HUES48 (cell line): ENCODE results near the gene CCNO.

Source experiments
- H3K27ac ChIP-seq: one replicate; pipeline ENCODE4 v1.7.0; 2013; ENCODE audit warnings: low read depth, low read length, inconsistent platforms
- H3K27me3 ChIP-seq: 2 replicates; pipeline ENCODE4 v1.6.1; 2013; ENCODE audit warnings: mild to moderate bottlenecking, low read length; ENCODE audit not compliant: control insufficient read depth, insufficient read depth
- H3K36me3 ChIP-seq: 2 replicates; pipeline ENCODE4 v1.6.1; 2013; ENCODE audit warnings: low read length; ENCODE audit not compliant: control insufficient read depth, insufficient read depth
- H3K4me1 ChIP-seq: 2 replicates; pipeline ENCODE4 v1.6.1; 2013; ENCODE audit warnings: mild to moderate bottlenecking, low read length; ENCODE audit not compliant: control insufficient read depth, insufficient read depth
- H3K4me3 ChIP-seq: 2 replicates; pipeline ENCODE4 v1.5.1; 2013; ENCODE audit warnings: mild to moderate bottlenecking, low read depth, low read length
- H3K9ac ChIP-seq: 2 replicates; pipeline ENCODE4 v1.6.1; 2013; ENCODE audit warnings: mild to moderate bottlenecking, low read depth, low read length, moderate library complexity
- H3K9me3 ChIP-seq: 2 replicates; pipeline ENCODE4 v1.6.1; 2013; ENCODE audit warnings: low read length; ENCODE audit not compliant: control insufficient read depth, insufficient read depth

The CCNO gene

DNA sequence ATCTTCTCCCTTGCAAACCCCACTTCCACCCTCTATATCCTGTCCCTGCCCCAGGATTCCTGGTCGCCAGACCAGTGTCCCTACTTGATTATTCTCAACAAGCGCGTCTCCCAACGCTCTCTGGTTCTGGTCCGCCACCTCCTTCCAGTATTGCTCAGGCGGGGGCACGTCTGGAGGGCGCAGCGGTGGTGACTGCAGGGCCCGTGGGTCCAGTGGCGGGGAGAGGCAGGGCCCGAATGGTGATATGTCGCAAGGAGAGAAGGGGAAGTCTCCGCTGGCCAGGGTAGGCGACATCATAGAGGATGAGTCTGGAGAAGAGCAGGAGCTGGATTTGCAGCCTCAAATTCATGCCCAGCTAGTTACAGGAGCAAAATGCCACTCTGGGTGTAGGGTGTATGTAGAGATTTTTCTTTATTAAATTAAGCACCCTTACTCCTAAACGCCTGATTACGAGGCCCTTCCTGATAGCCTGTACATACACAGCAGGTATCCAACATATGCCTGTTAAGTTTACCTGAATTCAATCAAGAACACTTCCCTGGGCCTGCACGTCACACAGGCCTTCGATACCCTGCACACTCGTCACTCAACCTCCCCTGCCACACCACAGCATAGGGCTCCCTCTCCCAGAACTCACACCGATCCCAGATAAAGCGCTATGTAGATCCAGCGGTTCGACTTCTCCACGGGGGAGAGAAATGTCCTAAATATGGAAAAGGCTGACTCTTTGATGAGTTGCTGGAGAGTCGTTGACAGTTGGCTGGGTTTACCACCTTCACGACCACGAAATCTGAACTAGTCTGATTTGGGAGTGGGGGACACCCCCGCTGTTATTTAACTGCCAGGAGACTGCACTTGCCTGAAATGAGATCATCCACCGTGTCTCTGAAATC lies 11.1 kb downstream of the CCNO start:
- Histone ChIP-seq H3K9ac (no peak overlapping the region), H3K27ac (no peak overlapping the region), H3K4me1 (peaks cover 29% of the 10 kb centered on the region), H3K9me3 (no peaks in the 10 kb centered on the region), H3K27me3 (peaks cover 94% of the 10 kb centered on the region), H3K4me3 (no peak overlapping the region), H3K36me3 (no peaks in the 10 kb centered on the region)

DNA sequence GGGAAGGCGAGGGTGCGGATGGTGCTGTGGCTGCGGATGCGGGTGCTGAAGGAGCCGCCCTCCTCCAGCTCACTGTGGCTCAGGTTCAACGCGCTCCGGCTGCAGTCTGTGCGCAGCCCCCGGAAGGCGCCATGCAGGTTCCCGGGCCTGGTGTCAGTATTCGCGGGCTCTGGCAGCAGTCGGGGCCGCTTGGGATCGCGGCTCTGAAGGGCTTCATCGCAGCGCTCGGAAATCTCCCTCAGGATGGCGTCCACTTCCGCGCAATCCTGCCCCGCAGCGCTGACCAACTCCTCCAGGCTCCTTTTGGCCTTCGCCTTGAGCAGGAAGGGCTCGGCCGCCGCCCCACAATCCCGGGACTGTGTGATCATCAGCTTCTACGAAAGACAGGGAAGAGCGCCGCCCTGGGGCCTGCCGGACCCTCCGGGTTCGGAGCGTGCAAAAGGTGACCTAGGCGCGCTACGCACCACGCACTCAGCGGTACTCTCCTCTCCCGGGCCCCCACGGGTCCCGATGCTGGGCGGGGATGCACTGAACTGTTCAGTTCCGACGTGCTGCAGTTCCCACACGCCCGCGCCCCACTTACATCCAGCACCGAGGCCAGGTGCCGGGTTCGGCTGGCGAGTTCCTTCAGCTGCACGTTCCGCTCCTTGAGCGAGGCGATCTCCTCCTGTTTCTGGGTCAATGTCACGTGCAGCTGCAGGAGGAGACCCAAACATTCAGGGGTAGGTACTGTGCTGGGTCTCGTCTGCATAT lies 12.8 kb downstream of the CCNO start:
- no peaks in the 10 kb centered on the region for H3K36me3 ChIP-seq
- peaks cover 79% of the 10 kb centered on the region for H3K27me3 ChIP-seq
- no peak overlapping the region for H3K27ac ChIP-seq
- peak overlapping the region; percentile 72 for H3K4me3 ChIP-seq
- no peak overlapping the region for H3K9ac ChIP-seq
- H3K9me3 ChIP-seq, result no peaks in the 10 kb centered on the region
- H3K4me1 ChIP-seq, result peaks cover 29% of the 10 kb centered on the region

DNA sequence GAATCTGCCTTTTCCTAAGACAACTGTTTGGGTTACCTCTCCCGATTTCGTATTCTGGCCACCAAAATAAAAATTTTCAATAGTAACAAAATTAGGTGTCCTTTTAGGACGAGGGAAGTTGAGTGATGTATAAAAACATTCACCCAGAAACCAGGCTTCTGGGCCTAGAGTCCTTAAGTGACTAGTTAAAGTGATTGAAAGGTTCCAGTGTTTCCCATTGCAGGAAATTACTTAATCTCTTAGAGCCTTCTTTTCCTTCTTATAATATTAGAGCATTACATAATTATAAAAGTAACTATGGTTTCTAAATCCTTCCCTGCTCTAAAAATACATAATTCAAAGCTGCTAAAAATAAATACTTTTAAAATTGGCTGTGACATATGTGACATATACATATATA lies 13.6 kb downstream of the CCNO start:
- H3K4me1 ChIP-seq, result peaks cover 29% of the 10 kb centered on the region
- no peaks in the 10 kb centered on the region for H3K36me3 ChIP-seq
- H3K27ac ChIP-seq, result no peak overlapping the region
- no peak overlapping the region for H3K9ac ChIP-seq
- H3K4me3 ChIP-seq, result peak overlapping the region; percentile 72
- H3K9me3 ChIP-seq, result no peaks in the 10 kb centered on the region
- peaks cover 71% of the 10 kb centered on the region for H3K27me3 ChIP-seq

DNA sequence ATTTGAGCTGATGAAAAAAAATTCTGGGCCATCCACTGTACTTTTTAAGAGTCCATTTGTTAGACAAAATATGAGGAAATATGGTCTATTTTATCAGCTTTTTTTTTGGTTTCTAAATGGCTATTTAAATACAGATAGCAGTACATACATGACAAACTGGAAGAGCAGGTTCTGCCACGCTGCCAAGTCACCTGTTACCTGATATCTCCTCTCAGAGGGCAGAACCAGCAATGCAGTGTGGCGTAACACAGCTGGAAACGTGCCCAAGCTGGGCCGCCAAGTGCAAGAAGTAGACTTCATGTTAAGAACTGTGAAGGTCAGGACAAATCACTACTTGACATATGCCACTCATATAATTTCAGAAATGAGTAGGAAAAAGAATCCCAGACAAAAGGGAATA lies 14.4 kb downstream of the CCNO start:
- Histone ChIP-seq H3K4me3 (no peak overlapping the region), H3K27me3 (peaks cover 68% of the 10 kb centered on the region), H3K27ac (no peak overlapping the region), H3K4me1 (peaks cover 29% of the 10 kb centered on the region), H3K36me3 (no peaks in the 10 kb centered on the region), H3K9me3 (no peaks in the 10 kb centered on the region), H3K9ac (no peak overlapping the region)

DNA sequence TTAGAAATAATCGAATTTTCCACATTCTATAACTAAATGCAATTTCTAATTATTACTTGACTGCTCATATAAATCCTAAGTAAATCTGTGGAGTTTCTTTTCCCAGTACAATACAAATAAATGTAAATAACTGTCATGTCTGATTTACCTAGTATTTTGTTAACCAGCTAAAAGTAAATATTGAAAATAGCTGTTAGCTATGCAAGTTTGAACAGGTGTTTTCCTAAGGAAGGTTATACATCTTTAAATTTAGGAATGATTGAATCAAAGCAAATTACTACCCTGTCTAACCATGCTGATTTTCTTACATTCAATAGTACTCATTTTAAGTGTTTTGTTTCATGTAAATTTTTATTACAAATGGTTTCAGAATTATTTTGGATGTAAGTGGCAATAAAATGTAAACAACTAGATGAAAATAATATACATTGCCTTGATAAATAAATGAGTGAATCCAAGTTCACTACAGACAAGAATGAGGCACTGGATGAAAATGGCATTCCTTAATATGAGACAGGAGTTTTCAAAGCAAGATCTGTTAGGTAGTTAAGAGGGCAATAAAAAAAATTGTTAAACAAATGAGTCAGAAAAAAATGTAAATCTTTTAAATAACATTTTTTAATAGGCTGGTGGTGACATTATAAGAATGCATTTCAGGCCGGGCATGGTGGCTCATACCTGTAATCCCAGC lies 22.1 kb downstream of the CCNO start:
- Histone ChIP-seq H3K4me1 (no peaks in the 10 kb centered on the region), H3K4me3 (no peak overlapping the region), H3K36me3 (no peaks in the 10 kb centered on the region), H3K27ac (no peak overlapping the region), H3K9ac (no peak overlapping the region), H3K9me3 (no peaks in the 10 kb centered on the region), H3K27me3 (peaks cover 8% of the 10 kb centered on the region)

DNA sequence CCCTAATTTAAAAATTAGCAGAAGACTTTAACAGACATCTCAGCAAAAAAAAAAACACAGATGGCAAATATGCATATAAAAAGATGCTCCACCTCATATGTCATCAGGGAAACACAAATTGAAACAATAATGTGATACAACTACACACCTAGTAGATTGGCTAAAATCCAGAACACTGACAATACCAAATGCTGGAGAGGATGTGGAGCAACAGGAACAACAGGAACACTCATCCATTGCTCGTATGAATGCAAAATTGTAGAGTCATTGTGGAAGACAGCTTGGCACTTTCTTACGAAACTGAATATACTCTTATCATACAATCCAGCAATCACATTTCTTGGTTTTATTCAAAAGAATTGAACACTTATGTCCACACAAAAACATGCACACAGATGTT lies 28.4 kb downstream of the CCNO start:
- H3K4me3 ChIP-seq, result no peak overlapping the region
- H3K4me1 ChIP-seq, result no peaks in the 10 kb centered on the region
- no peak overlapping the region for H3K27ac ChIP-seq
- peaks cover 4% of the 10 kb centered on the region; the same call in 1 of the 2 replicates for H3K27me3 ChIP-seq
- no peak overlapping the region for H3K9ac ChIP-seq
- H3K9me3 ChIP-seq, result no peaks in the 10 kb centered on the region
- H3K36me3 ChIP-seq, result no peaks in the 10 kb centered on the region

DNA sequence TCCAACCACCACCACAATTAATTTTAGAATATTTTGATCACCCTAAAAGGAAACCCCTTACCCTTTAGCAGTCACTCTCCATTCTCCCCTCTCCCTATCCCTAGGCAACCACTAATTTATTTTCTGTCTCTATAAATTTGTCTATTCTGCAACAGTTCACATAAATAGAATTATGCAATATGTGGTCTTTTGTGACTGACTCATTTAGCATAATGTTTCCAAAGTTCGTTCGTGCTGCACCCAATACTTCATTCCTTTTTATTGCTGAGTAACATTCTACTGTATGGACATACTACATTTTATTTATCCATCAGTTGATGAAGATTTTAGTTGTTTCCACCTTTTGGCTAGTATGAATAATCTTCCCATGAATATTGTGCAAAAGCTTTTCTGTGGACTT lies 42.2 kb downstream of the CCNO start:
- Histone ChIP-seq H3K9ac (no peak overlapping the region), H3K4me3 (no peak overlapping the region), H3K4me1 (no peaks in the 10 kb centered on the region), H3K9me3 (no peaks in the 10 kb centered on the region), H3K27me3 (peaks cover 14% of the 10 kb centered on the region), H3K36me3 (no peaks in the 10 kb centered on the region), H3K27ac (no peak overlapping the region)

DNA sequence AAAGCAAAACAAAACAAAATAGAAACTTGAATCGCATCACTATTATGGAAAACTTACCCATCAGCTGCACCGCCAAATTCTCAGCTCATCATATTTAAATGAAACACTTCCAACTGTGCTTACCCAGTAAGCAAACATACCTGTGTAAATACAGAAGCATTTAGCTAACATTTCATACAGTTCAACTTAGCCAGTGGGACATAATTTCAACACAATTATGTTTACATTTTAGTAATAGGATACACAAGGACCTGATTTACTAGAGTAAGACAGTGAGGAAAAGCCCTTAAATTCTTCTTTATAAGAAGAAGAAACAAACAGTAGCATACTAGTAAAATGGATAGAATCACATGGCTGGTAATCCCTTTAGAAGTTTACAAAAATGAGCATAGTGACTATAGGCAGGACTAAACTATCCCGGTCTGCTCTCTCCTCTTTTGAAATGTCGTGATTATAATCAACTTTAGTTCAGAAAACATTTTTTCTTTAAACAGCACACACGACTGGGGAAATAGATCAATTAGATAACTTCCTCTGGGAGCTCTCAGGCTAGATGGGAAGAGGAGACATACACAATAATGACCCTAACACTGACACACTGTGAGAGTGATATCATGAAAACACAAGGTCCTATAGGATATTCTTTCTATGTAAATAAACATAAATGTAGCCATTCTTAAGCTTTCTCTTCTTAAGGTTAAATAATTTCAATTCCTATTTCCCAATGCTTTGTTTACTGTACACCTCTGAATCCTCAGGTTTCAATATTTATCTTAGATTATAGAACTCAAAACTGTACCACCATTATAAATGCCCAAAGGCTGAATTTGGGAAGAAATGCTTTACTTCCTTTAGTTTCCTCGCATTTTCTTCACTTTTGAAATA lies 44.5 kb downstream of the CCNO start:
- no peaks in the 10 kb centered on the region for H3K9me3 ChIP-seq

DNA sequence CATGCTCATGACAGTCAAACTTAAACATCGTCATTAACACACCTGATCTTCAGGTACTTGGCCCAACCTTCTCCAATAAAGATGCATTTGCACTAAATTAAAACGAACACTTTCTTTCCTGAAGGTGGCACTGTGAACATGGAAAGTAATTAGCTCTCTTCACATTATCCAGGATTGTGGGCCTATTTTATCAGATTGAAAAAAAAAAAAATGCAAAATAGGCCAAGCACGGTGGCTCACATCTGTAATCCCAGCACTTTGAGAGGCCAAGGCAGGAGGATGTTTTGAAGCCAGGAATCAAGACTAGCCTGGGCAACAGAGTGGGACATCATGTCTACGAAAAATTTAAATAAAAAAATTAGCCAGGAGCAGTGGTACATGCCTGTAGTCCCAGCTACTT lies 46.0 kb downstream of the CCNO start:
- H3K9ac ChIP-seq, result no peak overlapping the region
- no peaks in the 10 kb centered on the region for H3K36me3 ChIP-seq
- no peaks in the 10 kb centered on the region for H3K4me1 ChIP-seq
- no peak overlapping the region for H3K27ac ChIP-seq
- peaks cover 27% of the 10 kb centered on the region for H3K27me3 ChIP-seq
- H3K9me3 ChIP-seq, result no peaks in the 10 kb centered on the region
- H3K4me3 ChIP-seq, result no peak overlapping the region

More for the DNA sequence above, 44.5 kb downstream of the CCNO start:
- Histone ChIP-seq H3K36me3 (no peaks in the 10 kb centered on the region), H3K4me1 (no peaks in the 10 kb centered on the region), H3K9ac (no peak overlapping the region), H3K4me3 (no peak overlapping the region), H3K27ac (no peak overlapping the region), H3K27me3 (peaks cover 28% of the 10 kb centered on the region)
